T-helper 22 cell (primary cell): ENCODE results near the gene APOL1.
"Not testable (repeated sequence)": the region's sequence is repeated elsewhere in the genome, so short reads cannot be mapped to it uniquely, and the experiment has no call there.

Experiments used
- DNase-seq: peaks from one replicate; pipeline ENCODE4 v3.0.0-alpha.2; 2020; ENCODE audit warnings: low read depth

Gene APOL1

GRCh38 chr22:36244522-36245391 is 8.2 kb upstream of the APOL1 start:
- DNase-seq, result no peak

- no peak for DNase-seq
Measured at GRCh38 chr22:36245805-36246356, 7.1 kb upstream of the APOL1 start.

- no peak for DNase-seq
Measured at GRCh38 chr22:36246718-36247117, 6.2 kb upstream of the APOL1 start.

GRCh38 chr22:36247955-36248354 is 5.0 kb upstream of the APOL1 start:
- DNase-seq, result no peak

GRCh38 chr22:36249160-36249559 is 3.8 kb upstream of the APOL1 start:
- no peak for DNase-seq

- not testable (repeated sequence) for DNase-seq
Measured at GRCh38 chr22:36250292-36250960, 2.5 kb upstream of the APOL1 start.

- not testable (repeated sequence) for DNase-seq
Measured at GRCh38 chr22:36251979-36252608, 839 bp upstream of the APOL1 start.

- no peak for DNase-seq
Measured at GRCh38 chr22:36253523-36254490, 874 bp downstream of the APOL1 start.

GRCh38 chr22:36255572-36255971 is 2.6 kb downstream of the APOL1 start:
- DNase-seq, result not testable (repeated sequence)

- DNase-seq, result no peak
Measured at GRCh38 chr22:36256478-36256877, 3.5 kb downstream of the APOL1 start.

GRCh38 chr22:36257308-36257707 is 4.4 kb downstream of the APOL1 start:
- DNase-seq, result no peak

- no peak for DNase-seq
Measured at GRCh38 chr22:36257948-36258670, 5.2 kb downstream of the APOL1 start.

GRCh38 chr22:36258701-36259614 is 6.0 kb downstream of the APOL1 start:
- DNase-seq, result no peak

GRCh38 chr22:36259615-36260300 is 6.8 kb downstream of the APOL1 start:
- DNase-seq, result no peak

- not testable (repeated sequence) for DNase-seq
Measured at GRCh38 chr22:36261675-36262074, 8.7 kb downstream of the APOL1 start.

GRCh38 chr22:36262307-36262706 is 9.4 kb downstream of the APOL1 start:
- not testable (repeated sequence) for DNase-seq

- DNase-seq, result not testable (repeated sequence)
Measured at GRCh38 chr22:36263216-36263673, 10.3 kb downstream of the APOL1 start.

GRCh38 chr22:36263886-36264664 is 11.1 kb downstream of the APOL1 start:
- not testable (repeated sequence) for DNase-seq
